HL-60 (cell line): ENCODE data around the gene POLK.

Experiments used
- DNase-seq, 2 experiments: peaks; one replicate each; pipeline ENCODE4 v3.0.0-alpha.2; 2010 to 2020; ENCODE audit warnings: low read depth in 1 of 2, low spot score in 1 of 2
- H3K27ac ChIP-seq: fragments of 250-450 bp; sonication (Bioruptor Pico); replicated peaks from 2 replicates; pipeline ENCODE4 v1.5.1; 2020; ENCODE audit warnings: mild to moderate bottlenecking, moderate library complexity
- H3K27me3 ChIP-seq: fragments of 250-450 bp; sonication (Bioruptor Pico); 2 replicates; pipeline ENCODE4 v1.5.1; 2021; ENCODE audit warnings: mild to moderate bottlenecking, moderate library complexity; ENCODE audit not compliant: insufficient read depth, poor library complexity, severe bottlenecking
- H3K4me3 ChIP-seq: replicated peaks from 2 replicates; pipeline ENCODE4 v1.5.1; 2011; ENCODE audit warnings: mild to moderate bottlenecking, control low read depth, low read length; ENCODE audit not compliant: insufficient read depth
- GABPA ChIP-seq: IDR thresholded peaks from 2 replicates; pipeline ENCODE4 v1.6.1; 2012; ENCODE audit warnings: low read depth
- POLR2AphosphoS5 ChIP-seq: IDR thresholded peaks from 2 replicates; pipeline ENCODE4 v1.6.1; 2012; ENCODE audit warnings: low read depth
- SPI1 ChIP-seq: IDR thresholded peaks from 2 replicates; pipeline ENCODE4 v1.6.1; 2012; ENCODE audit warnings: low read depth, mild to moderate bottlenecking, borderline replicate concordance
- TF ChIP-seq, protein P1 (sequence below): IDR thresholded peaks from one replicate; pipeline ENCODE4 v1.5.1; 2011; ENCODE audit warnings: low read length, control low read depth, inconsistent platforms; ENCODE audit not compliant: insufficient read depth
- TF ChIP-seq, protein P2 (sequence below): IDR thresholded peaks from 2 replicates; pipeline ENCODE4 v1.6.1; 2012; ENCODE audit warnings: low read depth; ENCODE audit not compliant: insufficient replicate concordance

Gene POLK

DNA sequence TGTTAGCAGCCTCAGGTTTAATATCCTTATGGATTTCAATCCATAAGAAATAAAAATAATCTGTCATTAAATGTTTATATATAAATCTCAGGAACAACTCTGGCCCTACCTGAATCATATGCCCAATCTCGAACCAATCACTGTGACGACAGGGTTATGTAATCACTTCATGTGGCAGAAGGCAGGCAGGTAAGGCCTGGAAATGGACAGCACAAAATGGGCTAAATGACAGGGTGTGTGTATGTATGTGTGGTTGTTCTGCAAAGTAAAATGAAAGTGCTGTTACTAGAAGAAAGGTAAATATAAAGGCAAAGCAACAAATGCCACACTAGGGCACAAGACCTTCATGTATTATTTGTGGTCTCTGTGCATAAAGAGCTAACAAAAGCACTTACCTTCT is 119.2 kb downstream of the POLK start:
- DNase-seq, result no peak
- Histone ChIP-seq H3K4me3 (no peak overlapping the region), H3K27ac (no peak overlapping the region), H3K27me3 (no peaks in the 10 kb centered on the region)
- TF ChIP-seq, protein P1, sequence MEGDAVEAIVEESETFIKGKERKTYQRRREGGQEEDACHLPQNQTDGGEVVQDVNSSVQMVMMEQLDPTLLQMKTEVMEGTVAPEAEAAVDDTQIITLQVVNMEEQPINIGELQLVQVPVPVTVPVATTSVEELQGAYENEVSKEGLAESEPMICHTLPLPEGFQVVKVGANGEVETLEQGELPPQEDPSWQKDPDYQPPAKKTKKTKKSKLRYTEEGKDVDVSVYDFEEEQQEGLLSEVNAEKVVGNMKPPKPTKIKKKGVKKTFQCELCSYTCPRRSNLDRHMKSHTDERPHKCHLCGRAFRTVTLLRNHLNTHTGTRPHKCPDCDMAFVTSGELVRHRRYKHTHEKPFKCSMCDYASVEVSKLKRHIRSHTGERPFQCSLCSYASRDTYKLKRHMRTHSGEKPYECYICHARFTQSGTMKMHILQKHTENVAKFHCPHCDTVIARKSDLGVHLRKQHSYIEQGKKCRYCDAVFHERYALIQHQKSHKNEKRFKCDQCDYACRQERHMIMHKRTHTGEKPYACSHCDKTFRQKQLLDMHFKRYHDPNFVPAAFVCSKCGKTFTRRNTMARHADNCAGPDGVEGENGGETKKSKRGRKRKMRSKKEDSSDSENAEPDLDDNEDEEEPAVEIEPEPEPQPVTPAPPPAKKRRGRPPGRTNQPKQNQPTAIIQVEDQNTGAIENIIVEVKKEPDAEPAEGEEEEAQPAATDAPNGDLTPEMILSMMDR, result no peak
- TF ChIP-seq, protein P2, sequence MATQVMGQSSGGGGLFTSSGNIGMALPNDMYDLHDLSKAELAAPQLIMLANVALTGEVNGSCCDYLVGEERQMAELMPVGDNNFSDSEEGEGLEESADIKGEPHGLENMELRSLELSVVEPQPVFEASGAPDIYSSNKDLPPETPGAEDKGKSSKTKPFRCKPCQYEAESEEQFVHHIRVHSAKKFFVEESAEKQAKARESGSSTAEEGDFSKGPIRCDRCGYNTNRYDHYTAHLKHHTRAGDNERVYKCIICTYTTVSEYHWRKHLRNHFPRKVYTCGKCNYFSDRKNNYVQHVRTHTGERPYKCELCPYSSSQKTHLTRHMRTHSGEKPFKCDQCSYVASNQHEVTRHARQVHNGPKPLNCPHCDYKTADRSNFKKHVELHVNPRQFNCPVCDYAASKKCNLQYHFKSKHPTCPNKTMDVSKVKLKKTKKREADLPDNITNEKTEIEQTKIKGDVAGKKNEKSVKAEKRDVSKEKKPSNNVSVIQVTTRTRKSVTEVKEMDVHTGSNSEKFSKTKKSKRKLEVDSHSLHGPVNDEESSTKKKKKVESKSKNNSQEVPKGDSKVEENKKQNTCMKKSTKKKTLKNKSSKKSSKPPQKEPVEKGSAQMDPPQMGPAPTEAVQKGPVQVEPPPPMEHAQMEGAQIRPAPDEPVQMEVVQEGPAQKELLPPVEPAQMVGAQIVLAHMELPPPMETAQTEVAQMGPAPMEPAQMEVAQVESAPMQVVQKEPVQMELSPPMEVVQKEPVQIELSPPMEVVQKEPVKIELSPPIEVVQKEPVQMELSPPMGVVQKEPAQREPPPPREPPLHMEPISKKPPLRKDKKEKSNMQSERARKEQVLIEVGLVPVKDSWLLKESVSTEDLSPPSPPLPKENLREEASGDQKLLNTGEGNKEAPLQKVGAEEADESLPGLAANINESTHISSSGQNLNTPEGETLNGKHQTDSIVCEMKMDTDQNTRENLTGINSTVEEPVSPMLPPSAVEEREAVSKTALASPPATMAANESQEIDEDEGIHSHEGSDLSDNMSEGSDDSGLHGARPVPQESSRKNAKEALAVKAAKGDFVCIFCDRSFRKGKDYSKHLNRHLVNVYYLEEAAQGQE, result no peak
- TF ChIP-seq GABPA (no peak), SPI1 (no peak), POLR2AphosphoS5 (no peak)

DNA sequence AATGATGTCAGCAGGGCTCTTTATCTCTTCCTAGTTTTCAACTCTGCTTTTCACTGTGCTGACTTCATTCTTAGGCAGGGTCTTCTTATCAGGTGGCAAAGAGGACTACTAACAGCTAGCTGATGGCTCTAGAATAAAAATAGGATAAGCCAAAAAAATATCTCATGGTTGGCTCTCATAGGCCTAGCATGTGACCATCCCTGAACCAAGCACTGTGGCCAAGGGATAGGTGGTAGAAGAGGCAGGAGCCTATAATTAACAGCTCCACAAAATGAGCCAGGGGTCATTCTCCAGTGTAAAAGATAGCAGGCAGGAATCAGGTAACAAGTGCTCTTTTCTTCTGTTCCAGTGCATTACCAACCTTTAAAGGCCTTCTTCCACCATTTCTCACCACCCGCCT is 120.6 kb downstream of the POLK start:
- no peak for TF ChIP-seq POLR2AphosphoS5
- no peak for TF ChIP-seq SPI1
- Histone ChIP-seq H3K27ac (no peak overlapping the region), H3K27me3 (no peaks in the 10 kb centered on the region), H3K4me3 (no peak overlapping the region)
- DNase-seq, result no peak

DNA sequence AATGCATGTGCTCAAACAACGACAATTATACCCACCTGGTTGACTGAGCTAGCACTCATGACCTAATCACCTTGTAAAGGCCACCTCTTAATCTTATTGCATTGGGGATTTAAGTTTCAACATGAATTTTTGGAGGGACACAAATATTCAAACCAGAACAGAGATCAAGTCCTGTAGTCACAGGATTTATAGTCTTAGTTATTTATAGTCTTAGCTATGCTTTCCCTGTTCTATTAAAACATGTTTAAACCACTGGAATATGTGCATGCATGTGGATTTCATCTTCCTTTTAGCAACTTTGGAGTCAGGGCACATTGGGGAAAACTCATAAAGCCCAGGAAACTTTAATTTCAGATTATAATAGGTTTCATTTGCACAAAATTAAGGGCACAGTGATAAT is 126.3 kb downstream of the POLK start:
- TF ChIP-seq POLR2AphosphoS5 (no peak), GABPA (no peak), SPI1 (no peak)
- TF ChIP-seq, protein P2, result no peak
- TF ChIP-seq, protein P1, result no peak
- Histone ChIP-seq H3K27me3 (no peaks in the 10 kb centered on the region), H3K4me3 (no peak overlapping the region), H3K27ac (no peak overlapping the region)
- no peak for DNase-seq

DNA sequence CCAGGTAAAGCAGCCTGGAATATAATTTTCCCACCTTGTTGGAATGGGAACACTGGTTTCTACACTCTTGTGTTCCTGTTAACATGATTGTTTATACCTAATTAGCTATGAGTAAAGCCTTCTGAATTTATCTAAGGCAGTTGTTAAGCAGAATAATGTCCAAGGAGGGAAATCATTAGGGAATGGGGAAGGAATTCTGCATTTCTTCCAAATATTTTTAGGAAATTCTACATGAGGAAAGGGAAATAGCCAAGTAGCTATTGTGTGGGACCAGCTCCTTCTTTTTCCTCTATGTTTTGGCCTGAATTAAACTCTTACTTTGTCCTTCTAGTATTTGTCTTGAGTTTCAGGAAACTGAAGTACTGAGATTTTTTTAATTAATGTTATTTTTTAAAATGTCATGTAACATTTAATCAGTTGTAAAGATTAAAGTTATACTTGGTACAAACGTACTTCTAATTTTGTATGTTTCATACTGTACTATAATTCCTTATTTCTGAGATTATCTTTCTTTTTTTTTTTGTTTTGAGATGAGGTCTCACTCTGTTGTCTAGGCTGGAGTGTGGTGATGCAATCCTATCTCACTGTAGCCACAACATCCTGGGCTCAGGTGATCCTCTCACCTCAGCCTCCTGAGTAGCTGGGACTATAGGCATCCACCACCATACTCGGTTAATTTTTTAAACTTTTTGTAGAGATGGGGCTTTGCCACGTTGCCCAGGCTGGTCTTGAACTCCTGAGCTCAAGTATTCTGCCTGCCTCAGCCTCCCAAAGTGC is 128.0 kb downstream of the POLK start:
- Histone ChIP-seq H3K4me3 (no peak overlapping the region), H3K27ac (no peak overlapping the region), H3K27me3 (no peaks in the 10 kb centered on the region)
- DNase-seq, result no peak
- TF ChIP-seq, protein P1, result no peak
- TF ChIP-seq SPI1, result no peak
- TF ChIP-seq, protein P2, result no peak
- TF ChIP-seq GABPA, result no peak
- TF ChIP-seq POLR2AphosphoS5, result no peak
